ENCODE results near the gene CRLF1.

DNA sequence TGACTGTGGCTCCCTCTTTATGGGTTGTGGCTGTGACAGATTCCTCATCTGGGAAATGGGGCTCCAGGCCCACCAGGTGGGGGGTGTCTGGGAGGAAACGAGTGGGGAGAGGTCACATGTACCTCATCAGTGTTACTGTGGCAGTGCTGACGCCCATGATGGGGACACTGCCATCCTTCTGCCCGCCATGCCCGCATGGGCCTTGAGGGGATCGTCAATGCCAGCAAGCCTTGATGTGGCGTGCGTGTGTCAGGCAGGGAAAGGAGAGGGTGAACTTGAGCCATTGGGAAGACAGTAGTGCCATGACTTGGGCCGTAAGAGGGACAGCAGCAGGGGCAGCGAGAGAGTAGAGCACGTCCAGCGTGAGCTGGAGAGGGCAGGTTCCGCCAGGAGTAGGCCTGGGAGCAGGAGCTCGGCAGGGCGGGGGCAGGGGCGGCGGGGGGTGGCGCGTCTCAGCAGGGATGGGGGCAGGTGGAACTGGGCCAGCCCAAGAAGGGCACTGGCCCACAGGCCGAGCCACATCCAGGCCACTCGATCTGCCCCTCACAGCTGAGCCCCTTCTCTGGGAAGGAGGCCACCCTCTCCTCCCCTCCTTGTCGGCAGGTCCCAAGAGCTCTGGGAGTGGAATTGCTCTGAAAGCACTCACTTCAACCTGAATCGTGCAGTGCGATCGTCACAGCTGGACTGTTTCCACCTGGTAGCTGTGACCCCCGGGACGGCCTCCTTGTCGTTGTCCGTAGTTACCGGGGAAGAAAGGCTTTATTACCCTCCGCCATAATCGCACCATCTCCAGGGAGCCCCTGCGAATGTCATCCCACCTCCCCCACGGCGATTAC is 40.2 kb upstream of the CRLF1 start:
- TF ChIP-seq, protein P1, sequence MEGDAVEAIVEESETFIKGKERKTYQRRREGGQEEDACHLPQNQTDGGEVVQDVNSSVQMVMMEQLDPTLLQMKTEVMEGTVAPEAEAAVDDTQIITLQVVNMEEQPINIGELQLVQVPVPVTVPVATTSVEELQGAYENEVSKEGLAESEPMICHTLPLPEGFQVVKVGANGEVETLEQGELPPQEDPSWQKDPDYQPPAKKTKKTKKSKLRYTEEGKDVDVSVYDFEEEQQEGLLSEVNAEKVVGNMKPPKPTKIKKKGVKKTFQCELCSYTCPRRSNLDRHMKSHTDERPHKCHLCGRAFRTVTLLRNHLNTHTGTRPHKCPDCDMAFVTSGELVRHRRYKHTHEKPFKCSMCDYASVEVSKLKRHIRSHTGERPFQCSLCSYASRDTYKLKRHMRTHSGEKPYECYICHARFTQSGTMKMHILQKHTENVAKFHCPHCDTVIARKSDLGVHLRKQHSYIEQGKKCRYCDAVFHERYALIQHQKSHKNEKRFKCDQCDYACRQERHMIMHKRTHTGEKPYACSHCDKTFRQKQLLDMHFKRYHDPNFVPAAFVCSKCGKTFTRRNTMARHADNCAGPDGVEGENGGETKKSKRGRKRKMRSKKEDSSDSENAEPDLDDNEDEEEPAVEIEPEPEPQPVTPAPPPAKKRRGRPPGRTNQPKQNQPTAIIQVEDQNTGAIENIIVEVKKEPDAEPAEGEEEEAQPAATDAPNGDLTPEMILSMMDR (IDR thresholded peaks at IDR 0.05; ENCODE audit: low read length) = no peak
- no peak for TF ChIP-seq EZH2 (IDR thresholded peaks at IDR 0.05; ENCODE audit: borderline replicate concordance, low read length)

Measured in OCI-LY1 (cell line).